ENCODE measurements around the gene NEURL1B. TPM values are rescaled to one million over a fixed set of nuclear protein-coding genes. Genes with fewer than 3 reads are reported as not detected.
A peak's percentile ranks its signal among the peaks of the same experiment; 100 is the strongest.

NEURL1B gene
- total RNA-seq, 1 donor from 2014 or later: 9.8 TPM

DNA sequence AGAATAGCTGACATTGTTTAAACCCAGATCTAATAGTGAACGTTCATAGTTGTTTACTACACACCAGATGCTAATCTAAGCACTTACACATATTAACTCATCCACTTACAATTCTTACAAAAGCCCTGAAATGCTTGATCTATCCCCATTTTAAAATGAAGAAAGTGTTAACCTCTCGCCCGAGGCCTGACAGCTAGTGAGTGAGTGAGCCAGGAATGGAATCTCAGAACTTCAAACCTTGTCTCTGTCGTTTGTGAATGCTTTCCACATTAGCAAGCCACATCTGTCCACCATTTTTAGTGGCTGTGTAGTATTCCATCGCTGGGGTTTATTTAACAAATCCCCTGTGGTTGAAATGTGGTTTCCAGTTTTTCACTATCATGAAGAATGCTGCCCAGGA lies 24.9 kb upstream of the NEURL1B start:
- Mint-ChIP-seq H3K4me1 (ENCODE audit: low read depth, unreplicated experiment) (no peaks in the 10 kb centered on the region), H3K36me3 (ENCODE audit: low read depth, unreplicated experiment) (no peaks in the 10 kb centered on the region), H3K27me3 (ENCODE audit: low read depth, unreplicated experiment) (peaks cover 15% of the 10 kb centered on the region), H3K9me3 (ENCODE audit: unreplicated experiment) (peaks cover 2% of the 10 kb centered on the region), H3K27ac (ENCODE audit: unreplicated experiment) (no peak overlapping the region), H3K4me3 (ENCODE audit: unreplicated experiment) (no peak overlapping the region)
- Histone ChIP-seq H3K9me3 (ENCODE audit: insufficient read depth, low read depth, low read length) (no peaks in the 10 kb centered on the region), H4K20me1 (ENCODE audit: insufficient read depth, low read length) (no peaks in the 10 kb centered on the region), H2AFZ (ENCODE audit: low read depth, low read length) (no peak overlapping the region), H3K9ac (ENCODE audit: low read length) (no peak overlapping the region), H3K4me3 (ENCODE audit: insufficient read depth, low read depth, low read length) (no peak overlapping the region), H3K27ac (ENCODE audit: low read depth, low read length) (no peak overlapping the region), H3K4me1 (ENCODE audit: insufficient read depth, low read length) (no peaks in the 10 kb centered on the region), H3K4me2 (ENCODE audit: low read length) (no peak overlapping the region), H3K79me2 (ENCODE audit: insufficient read depth, low read length) (no peaks in the 10 kb centered on the region), H3K27me3 (ENCODE audit: insufficient read depth, low read length) (peaks cover 3% of the 10 kb centered on the region), H3K36me3 (ENCODE audit: insufficient read depth, low read length) (no peaks in the 10 kb centered on the region)
- no peak for DNase-seq (ENCODE audit: low read depth)
- no peak for FAIRE-seq
- TF ChIP-seq, protein P1, sequence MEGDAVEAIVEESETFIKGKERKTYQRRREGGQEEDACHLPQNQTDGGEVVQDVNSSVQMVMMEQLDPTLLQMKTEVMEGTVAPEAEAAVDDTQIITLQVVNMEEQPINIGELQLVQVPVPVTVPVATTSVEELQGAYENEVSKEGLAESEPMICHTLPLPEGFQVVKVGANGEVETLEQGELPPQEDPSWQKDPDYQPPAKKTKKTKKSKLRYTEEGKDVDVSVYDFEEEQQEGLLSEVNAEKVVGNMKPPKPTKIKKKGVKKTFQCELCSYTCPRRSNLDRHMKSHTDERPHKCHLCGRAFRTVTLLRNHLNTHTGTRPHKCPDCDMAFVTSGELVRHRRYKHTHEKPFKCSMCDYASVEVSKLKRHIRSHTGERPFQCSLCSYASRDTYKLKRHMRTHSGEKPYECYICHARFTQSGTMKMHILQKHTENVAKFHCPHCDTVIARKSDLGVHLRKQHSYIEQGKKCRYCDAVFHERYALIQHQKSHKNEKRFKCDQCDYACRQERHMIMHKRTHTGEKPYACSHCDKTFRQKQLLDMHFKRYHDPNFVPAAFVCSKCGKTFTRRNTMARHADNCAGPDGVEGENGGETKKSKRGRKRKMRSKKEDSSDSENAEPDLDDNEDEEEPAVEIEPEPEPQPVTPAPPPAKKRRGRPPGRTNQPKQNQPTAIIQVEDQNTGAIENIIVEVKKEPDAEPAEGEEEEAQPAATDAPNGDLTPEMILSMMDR (IDR thresholded peaks at IDR 0.05; ENCODE audit: insufficient read depth, low read depth, low read length): no peak
- TF ChIP-seq EZH2 (IDR thresholded peaks at IDR 0.05; ENCODE audit: insufficient read depth, low read length): no peak

DNA sequence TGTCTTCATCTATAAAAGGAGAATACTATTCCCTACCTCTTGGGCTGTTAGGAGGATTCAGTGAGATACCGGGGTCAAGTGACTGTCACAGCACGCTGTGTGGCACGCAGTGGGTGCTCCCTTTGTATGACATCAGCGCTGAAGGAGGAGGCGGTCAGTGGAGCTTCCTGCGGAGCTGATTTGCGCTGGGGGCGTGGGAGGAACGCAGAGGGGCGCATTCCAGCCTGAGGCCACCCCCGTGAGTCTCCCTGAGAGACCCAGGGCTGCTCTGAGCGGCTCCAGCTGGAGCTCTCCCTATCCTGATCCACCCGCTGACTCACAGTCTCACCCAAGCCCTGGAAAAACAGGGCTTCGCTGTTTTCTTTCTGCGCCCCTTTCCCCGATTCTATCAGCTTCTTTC lies 24.3 kb upstream of the NEURL1B start:
- H3K9me3 ChIP-seq (ENCODE audit: insufficient read depth, low read depth, low read length): no peaks in the 10 kb centered on the region
- no peaks in the 10 kb centered on the region for H3K79me2 ChIP-seq (ENCODE audit: insufficient read depth, low read length)
- H3K27me3 Mint-ChIP-seq (ENCODE audit: low read depth, unreplicated experiment): peaks cover 16% of the 10 kb centered on the region
- H3K27me3 ChIP-seq (ENCODE audit: insufficient read depth, low read length): peaks cover 3% of the 10 kb centered on the region
- no peaks in the 10 kb centered on the region for H4K20me1 ChIP-seq (ENCODE audit: insufficient read depth, low read length)
- no peaks in the 10 kb centered on the region for H3K36me3 ChIP-seq (ENCODE audit: insufficient read depth, low read length)
- peaks cover 2% of the 10 kb centered on the region for H3K9me3 Mint-ChIP-seq (ENCODE audit: unreplicated experiment)
- H3K4me3 ChIP-seq (ENCODE audit: insufficient read depth, low read depth, low read length): no peak overlapping the region
- no peak for FAIRE-seq
- no peaks in the 10 kb centered on the region for H3K4me1 ChIP-seq (ENCODE audit: insufficient read depth, low read length)
- H3K4me3 Mint-ChIP-seq (ENCODE audit: unreplicated experiment): no peak overlapping the region
- no peak for DNase-seq (ENCODE audit: low read depth)
- no peaks in the 10 kb centered on the region for H3K36me3 Mint-ChIP-seq (ENCODE audit: low read depth, unreplicated experiment)
- H3K27ac ChIP-seq (ENCODE audit: low read depth, low read length): no peak overlapping the region
- H3K4me2 ChIP-seq (ENCODE audit: low read length): peak overlapping the region; percentile 63
- H3K9ac ChIP-seq (ENCODE audit: low read length): no peak overlapping the region
- no peak for TF ChIP-seq EZH2 (IDR thresholded peaks at IDR 0.05; ENCODE audit: insufficient read depth, low read length)
- TF ChIP-seq, protein P1 (IDR thresholded peaks at IDR 0.05; ENCODE audit: insufficient read depth, low read depth, low read length): no peak
- no peak overlapping the region for H2AFZ ChIP-seq (ENCODE audit: low read depth, low read length)
- H3K27ac Mint-ChIP-seq (ENCODE audit: unreplicated experiment): no peak overlapping the region
- no peaks in the 10 kb centered on the region for H3K4me1 Mint-ChIP-seq (ENCODE audit: low read depth, unreplicated experiment)

DNA sequence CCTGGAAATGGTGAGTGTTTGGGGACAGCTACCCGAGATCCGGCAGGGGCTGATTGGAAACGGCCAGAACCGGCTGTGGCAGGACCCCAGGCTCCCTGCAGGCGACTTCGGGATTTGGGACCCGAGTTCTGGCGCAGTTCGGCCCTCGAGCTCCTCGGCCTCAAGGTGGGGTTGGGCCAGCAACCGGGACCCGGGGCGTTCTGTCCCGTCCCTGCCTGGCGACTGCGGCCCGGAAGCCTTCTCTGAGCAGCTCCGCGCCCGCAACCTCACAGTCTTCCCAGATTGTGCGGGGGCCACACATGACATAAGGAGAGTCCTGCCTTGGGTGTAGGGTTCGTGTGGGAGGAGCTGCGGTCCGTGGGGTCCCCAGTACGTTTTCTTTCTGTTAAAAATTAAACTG lies 23.2 kb upstream of the NEURL1B start:
- Histone ChIP-seq H2AFZ (ENCODE audit: low read depth, low read length) (no peak overlapping the region), H3K27me3 (ENCODE audit: insufficient read depth, low read length) (peaks cover 3% of the 10 kb centered on the region)
- no peak for FAIRE-seq

More for the DNA sequence above, 23.2 kb upstream of the NEURL1B start:
- Histone ChIP-seq H3K4me2 (ENCODE audit: low read length) (no peak overlapping the region), H3K27ac (ENCODE audit: low read depth, low read length) (no peak overlapping the region), H3K9me3 (ENCODE audit: insufficient read depth, low read depth, low read length) (no peaks in the 10 kb centered on the region), H3K4me1 (ENCODE audit: insufficient read depth, low read length) (no peaks in the 10 kb centered on the region), H4K20me1 (ENCODE audit: insufficient read depth, low read length) (no peaks in the 10 kb centered on the region), H3K9ac (ENCODE audit: low read length) (no peak overlapping the region), H3K79me2 (ENCODE audit: insufficient read depth, low read length) (no peaks in the 10 kb centered on the region), H3K4me3 (ENCODE audit: insufficient read depth, low read depth, low read length) (no peak overlapping the region), H3K36me3 (ENCODE audit: insufficient read depth, low read length) (no peaks in the 10 kb centered on the region)
- no peak for DNase-seq (ENCODE audit: low read depth)
- Mint-ChIP-seq H3K9me3 (ENCODE audit: unreplicated experiment) (no peaks in the 10 kb centered on the region), H3K4me1 (ENCODE audit: low read depth, unreplicated experiment) (no peaks in the 10 kb centered on the region), H3K4me3 (ENCODE audit: unreplicated experiment) (no peak overlapping the region), H3K36me3 (ENCODE audit: low read depth, unreplicated experiment) (no peaks in the 10 kb centered on the region), H3K27ac (ENCODE audit: unreplicated experiment) (no peak overlapping the region), H3K27me3 (ENCODE audit: low read depth, unreplicated experiment) (peaks cover 22% of the 10 kb centered on the region)
- no peak for TF ChIP-seq EZH2 (IDR thresholded peaks at IDR 0.05; ENCODE audit: insufficient read depth, low read length)
- TF ChIP-seq, protein P1 (IDR thresholded peaks at IDR 0.05; ENCODE audit: insufficient read depth, low read depth, low read length): no peak
